HEK293T (cell line): Measurements from ENCODE around the gene ZC3H7B.

Source experiments
- BHLHE40 ChIP-seq: fragments of 450-650 bp; IDR thresholded peaks from 2 replicates; pipeline ENCODE4 v1.6.1; 2016; ENCODE audit warnings: mild to moderate bottlenecking, moderate library complexity, borderline replicate concordance
- CTBP1 ChIP-seq: fragments of 450-650 bp; IDR thresholded peaks from 2 replicates; pipeline ENCODE4 v1.6.1; 2016; ENCODE audit warnings: borderline replicate concordance
- FOXA1 ChIP-seq: fragments of 450-650 bp; IDR thresholded peaks from 2 replicates; pipeline ENCODE4 v1.6.1; 2016; ENCODE audit warnings: mild to moderate bottlenecking
- FOXK2 ChIP-seq: fragments of 450-650 bp; IDR thresholded peaks from 2 replicates; pipeline ENCODE4 v1.6.1; 2016; ENCODE audit warnings: mild to moderate bottlenecking
- HDGF ChIP-seq: fragments of 450-650 bp; IDR thresholded peaks from 2 replicates; pipeline ENCODE4 v1.6.1; 2017; ENCODE audit warnings: antibody characterized with exemption, borderline replicate concordance
- SP1 ChIP-seq: fragments of 450-650 bp; IDR thresholded peaks from 2 replicates; pipeline ENCODE4 v1.6.1; 2017
- TARDBP ChIP-seq: fragments of 450-650 bp; IDR thresholded peaks from 2 replicates; pipeline ENCODE4 v1.6.1; 2016
- ZNF384 ChIP-seq: fragments of 450-650 bp; IDR thresholded peaks from 2 replicates; pipeline ENCODE4 v1.6.1; 2016

DNA sequence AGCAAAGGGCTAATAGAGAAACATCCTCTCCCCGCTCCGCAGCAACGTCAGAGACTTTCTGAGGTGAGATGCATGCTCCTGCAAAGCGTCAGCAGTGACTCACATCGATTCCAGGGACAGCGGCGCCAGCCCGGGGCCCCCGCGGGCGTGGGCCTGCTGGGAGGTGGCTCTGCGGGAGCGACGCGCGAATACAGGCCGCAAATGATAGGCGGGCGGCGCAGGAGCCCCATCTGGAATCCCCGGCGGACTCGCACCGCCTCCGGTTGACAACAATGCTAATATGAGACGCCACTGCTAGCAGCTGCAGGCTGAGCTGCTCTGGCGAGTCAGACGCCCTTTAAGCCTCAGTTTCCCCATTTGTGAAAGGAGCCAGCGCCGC is 15.9 kb upstream of the ZC3H7B start:
- no peak for TF ChIP-seq TARDBP
- TF ChIP-seq HDGF: no peak
- TF ChIP-seq SP1: no peak
- no peak for TF ChIP-seq ZNF384
- no peak for TF ChIP-seq FOXA1
- no peak for TF ChIP-seq BHLHE40
- no peak for TF ChIP-seq FOXK2
- no peak for TF ChIP-seq CTBP1
